Gastrocnemius medialis (tissue), 4 donors: ENCODE data around the gene PLXNA2.

Experiments
- POLR2A ChIP-seq, 2 donors: fragments of 450-650 bp; IDR thresholded peaks; one replicate each; pipeline ENCODE4 v1.6.1; 2017; ENCODE audit warnings: antibody characterized with exemption in 2 of 2, mild to moderate bottlenecking in 2 of 2, moderate library complexity in 2 of 2
- TF ChIP-seq, protein P1 (sequence below), 5 experiments: fragments of 450-650 bp in 3 of 5; fragments of 200-600 bp in 2 of 5; sonication (generic) in 2 of 5; IDR thresholded peaks in 4 of 5; conservative IDR thresholded peaks in 1 of 5; 1 replicate in 4 of 5; 2 replicates in 1 of 5; pipeline ENCODE4 v1.5.1; 2016 to 2019; ENCODE audit warnings: antibody characterized with exemption in 5 of 5, mild to moderate bottlenecking in 3 of 5, moderate library complexity in 3 of 5

DNA sequence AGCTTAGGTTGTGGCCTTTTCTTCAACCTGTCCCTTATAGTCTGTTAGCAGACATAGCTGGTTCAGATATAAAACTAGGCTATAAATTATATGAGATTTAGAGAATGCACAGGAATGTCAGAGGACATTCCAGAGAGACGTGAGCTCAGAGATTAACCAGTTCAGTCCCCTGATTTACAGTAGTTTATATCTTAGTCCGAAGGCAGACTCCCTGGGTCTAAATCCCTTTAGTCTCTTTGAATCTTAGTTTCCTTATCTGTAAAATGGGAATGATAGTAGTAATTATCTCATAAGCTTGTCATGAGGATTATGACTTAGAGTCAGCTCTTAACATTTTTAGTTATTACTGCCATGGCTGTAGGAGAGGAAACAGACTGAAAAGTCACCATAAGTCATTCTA, 45.5 kb upstream of the PLXNA2 start:
- no peak for TF ChIP-seq POLR2A (IDR thresholded peaks at IDR 0.05)
- TF ChIP-seq, protein P1, sequence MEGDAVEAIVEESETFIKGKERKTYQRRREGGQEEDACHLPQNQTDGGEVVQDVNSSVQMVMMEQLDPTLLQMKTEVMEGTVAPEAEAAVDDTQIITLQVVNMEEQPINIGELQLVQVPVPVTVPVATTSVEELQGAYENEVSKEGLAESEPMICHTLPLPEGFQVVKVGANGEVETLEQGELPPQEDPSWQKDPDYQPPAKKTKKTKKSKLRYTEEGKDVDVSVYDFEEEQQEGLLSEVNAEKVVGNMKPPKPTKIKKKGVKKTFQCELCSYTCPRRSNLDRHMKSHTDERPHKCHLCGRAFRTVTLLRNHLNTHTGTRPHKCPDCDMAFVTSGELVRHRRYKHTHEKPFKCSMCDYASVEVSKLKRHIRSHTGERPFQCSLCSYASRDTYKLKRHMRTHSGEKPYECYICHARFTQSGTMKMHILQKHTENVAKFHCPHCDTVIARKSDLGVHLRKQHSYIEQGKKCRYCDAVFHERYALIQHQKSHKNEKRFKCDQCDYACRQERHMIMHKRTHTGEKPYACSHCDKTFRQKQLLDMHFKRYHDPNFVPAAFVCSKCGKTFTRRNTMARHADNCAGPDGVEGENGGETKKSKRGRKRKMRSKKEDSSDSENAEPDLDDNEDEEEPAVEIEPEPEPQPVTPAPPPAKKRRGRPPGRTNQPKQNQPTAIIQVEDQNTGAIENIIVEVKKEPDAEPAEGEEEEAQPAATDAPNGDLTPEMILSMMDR (IDR thresholded peaks at IDR 0.05 in 4 of 5, conservative IDR thresholded peaks at IDR 0.05 in 1 of 5): no peak
